HG03135 (cell line): Measurements from ENCODE around the gene KLHL29.

Experiments used
- ATAC-seq: cut with Tn5 transposase; IDR thresholded peaks from one replicate; pipeline ENCODE4 v1.9.1; 2021; ENCODE audit warnings: mild to moderate bottlenecking, moderate library complexity; ENCODE audit not compliant: unreplicated experiment

KLHL29 gene

DNA sequence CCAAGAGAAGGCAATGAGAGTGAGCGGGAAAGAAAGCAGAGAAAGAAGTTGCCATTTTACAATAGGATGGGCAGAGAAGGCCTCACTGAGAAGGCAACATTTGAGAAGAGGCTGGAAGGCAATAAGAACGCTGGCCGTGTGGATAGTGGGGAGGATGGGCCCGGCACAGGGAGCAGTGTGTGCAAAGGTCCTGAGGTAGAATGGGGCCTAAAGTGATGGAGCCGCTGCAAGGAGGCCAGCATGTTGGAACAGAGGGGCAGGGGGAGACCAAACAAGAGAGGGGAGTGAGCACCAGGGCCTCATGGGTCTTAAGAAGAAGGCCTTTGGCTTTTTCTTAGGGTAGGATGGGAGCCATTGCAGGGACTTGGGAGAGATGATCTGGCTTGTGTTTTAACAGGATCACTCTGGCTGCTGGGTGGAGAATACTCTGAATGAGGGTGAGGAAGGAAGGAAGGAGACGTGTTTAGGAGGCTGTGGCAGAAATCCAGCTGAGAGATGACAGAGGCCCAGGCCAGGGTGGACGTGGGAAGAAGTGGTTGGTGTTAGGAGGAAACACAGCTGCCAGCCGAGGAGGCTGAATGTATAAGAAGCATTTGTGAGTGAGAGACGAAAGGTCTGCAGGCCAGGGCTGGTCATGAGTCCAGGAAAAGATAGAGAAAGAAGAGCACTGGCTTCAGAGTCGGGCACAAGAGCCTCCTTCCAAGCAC, 159.8 kb downstream of the KLHL29 start:
- ATAC-seq: no peak

DNA sequence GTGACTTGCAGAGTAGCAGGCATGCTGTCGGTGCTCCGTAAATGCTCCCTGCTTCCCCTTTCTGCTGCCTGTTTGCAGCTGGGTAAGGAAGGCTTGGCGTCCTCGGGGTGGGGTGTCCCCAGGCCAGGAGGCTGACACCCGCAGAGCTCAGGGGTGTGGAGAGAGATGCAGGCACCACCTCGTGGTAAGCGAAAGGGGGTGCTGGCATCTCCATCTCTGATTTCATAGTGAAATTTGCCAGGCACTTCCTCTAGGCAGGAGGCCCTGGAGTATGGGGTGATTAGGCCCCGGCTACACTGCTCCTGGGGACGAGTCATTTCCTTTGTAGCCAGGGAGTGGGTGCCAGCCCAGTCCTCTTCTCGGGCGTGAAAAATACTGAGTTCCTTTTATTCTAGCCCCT, 160.4 kb downstream of the KLHL29 start:
- ATAC-seq: no peak

DNA sequence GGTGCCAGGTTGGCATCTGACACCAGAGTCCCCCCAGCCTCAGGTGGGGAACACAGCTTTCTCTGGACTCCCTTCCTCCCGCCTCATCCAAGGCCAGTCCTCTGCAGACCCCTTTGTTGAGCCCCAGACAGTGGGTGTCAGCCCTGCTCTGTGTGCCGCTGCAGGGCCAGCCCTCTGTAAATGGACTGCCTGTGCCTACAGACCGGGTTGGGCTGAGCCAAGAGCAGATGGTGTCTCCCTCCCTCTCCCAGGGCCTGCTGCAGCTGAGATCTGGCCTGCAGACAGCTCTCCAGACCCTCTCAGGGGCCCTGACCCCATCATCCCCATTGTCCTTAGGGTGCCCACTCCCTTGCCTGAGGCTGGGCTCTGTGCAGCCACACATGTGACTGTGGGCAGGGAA, 160.8 kb downstream of the KLHL29 start:
- ATAC-seq: no peak

DNA sequence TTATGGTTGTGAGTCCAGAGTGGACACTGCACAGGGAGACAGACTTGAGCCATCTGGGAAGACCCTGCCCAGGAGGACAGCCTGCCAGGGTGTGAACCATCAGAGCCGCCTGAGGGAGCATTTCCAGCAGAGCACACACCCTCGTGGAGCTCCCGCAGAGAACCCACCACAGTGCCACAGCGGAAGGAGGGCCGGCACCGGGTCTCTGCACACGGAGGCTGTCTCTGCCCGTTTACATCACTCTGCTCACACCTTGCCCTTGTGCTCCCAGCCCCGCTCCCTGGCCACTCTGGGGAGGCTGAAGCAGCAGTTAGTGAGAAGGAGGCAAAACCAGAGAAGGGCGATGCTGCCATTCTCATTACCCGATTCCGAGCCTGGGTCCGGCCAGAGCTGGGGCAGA, 161.9 kb downstream of the KLHL29 start:
- ATAC-seq: no peak

DNA sequence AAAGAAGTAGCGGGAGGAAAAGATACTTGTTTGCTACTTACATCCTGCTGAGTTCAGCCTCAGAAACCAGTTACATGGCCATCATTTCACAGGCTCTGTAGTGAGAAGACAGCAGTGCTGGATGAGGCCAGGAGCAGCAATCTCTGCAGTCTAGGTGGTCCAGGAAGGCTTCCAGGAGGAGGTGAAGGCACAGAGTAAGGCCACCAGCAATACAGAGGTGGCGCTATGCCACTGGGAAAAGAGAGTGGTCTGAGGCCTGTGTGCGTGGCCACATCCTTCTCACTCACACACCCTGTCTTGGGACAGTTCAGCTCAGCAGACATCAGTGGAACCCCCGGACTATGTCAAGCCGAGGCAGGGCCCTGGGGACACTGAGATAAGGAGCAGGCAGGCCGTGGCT, 162.7 kb downstream of the KLHL29 start:
- ATAC-seq: no peak

DNA sequence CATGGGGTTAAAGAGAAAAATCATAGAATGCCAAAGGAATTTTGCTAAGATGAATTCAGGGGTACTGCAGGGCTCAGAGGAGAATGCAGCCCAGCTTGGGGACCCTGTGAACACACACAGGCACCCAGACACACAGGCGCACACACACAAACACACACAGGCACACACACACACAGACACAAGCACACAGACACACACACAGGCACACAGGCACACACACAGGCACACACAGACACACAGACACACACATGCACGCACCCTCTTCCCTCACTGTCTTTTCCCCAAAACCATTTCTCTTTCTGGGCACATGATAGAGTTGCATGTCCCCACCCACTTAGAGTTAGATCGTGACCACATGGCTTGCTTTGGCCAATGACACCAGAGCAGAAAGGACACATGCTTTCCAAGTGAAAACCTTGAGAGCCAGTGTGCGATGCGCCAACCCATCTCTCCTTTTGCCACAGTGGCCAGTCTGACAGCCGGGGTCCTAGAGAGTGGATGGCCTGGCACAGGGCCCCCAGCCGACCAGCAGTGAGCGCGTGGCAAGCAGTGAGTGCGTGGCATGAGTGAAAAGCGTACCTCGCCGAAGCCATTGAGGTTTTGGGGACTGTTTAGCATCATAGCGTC, 163.3 kb downstream of the KLHL29 start:
- no peak for ATAC-seq

DNA sequence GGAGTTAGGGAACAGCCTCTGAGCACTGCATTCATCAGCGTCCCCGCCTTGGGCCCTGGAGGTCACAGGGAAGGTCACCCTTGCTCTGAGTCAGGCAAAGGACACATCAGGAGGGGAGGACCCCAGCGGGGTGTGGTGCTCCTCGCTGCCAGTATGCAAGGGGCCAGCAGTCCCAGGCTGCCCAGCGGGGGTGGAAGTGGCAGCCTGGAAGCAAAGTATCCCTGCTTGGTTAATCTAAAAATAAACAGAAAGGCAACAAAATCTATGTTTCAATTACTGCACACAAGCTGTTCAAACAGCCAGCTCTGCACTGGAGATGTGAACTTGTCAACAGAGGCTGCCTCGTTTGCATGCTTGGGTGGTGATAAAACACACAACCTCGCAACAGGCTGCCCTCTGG, 164.1 kb downstream of the KLHL29 start:
- ATAC-seq: no peak

DNA sequence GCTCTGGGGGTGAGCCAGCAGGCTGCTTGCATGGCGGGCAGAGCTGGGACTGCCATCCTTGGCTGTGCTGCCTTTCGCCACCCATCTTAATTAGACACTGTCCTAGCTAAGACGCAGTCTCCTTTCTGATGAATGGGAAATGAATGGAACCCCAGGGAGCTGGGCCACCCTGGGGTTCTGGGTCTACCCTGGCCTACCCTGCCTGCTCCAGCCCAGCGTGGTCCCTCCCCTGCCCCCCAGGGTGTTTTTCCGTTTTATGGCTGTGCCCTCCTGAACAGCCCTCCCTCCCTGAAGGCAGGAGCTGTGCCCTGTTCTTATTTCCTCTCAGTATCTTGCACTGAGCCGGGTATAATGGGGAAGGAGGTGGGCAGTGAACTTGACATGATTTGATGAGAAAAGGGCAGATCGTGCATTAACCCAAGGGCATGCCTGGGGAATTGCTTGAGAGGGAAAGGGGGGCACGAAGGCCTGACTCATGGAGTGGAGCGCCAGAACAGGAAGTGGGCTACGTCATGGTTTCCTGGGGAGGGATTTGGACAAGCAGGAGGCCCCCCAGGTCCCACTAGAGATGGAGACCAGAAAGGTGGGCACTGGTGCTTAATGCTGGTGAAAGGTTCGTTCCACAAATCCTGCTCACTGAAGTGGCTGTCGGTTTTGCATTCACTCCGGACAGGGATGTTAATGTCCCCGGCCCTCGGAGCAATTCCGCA, 165.0 kb downstream of the KLHL29 start:
- ATAC-seq: no peak

DNA sequence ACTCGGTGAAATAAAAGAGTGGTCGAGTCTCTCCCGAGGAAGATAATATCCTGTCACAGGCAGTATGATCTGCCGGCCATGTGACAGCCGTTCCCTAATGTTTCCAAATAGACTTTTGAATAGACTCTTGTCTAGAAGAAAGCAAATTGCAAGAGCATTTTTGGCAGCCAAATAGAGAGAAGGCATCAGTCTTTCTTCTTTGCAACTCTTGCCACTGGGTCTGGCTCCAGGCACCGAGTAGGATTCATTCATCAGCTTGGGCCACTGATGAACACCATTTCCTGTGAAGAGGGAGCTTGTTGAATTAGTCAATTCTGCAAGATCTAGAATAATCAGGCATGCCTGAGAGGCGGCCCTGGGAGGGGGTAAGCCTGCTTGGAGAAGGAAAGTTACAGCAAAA, 165.6 kb downstream of the KLHL29 start:
- no peak for ATAC-seq

DNA sequence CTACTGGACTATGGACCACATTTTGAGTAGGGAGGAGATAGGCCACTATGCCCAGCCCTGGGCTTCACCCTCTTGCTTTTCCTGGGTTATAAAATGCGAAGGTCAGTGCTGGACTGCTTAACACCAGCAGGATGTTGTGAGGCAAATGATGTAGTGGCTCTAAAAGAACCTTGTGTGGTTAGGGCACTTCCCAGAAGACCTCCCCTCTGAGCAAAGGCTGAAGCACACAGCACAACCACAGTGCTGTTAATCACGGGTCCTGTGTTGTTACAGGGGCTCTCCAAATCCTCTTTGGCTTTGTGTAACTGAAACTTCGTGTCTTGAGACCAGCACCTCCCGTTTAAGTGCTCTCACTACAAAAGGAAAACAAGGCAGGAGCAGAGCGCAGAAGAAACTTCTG, 166.9 kb downstream of the KLHL29 start:
- ATAC-seq: no peak

DNA sequence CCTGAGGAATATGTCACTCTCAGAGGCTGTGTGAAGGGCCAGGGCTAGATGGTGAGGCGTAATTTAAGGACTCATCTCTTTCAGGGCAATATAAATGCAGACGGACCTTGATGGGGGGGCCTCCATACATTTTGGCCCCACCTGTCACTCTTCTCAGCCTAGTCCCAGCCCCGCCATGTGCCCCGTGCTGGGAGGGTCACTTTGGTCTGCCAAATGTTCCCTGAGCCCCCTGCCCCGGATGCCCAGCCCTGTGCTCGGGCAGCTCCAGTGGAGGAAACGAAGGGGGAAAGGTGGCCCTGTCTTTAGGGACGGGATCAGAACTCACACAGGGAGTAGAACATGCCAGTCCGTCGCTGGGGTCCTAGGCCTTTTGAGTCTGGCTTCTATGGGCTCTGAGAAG, 168.6 kb downstream of the KLHL29 start:
- ATAC-seq: no peak

DNA sequence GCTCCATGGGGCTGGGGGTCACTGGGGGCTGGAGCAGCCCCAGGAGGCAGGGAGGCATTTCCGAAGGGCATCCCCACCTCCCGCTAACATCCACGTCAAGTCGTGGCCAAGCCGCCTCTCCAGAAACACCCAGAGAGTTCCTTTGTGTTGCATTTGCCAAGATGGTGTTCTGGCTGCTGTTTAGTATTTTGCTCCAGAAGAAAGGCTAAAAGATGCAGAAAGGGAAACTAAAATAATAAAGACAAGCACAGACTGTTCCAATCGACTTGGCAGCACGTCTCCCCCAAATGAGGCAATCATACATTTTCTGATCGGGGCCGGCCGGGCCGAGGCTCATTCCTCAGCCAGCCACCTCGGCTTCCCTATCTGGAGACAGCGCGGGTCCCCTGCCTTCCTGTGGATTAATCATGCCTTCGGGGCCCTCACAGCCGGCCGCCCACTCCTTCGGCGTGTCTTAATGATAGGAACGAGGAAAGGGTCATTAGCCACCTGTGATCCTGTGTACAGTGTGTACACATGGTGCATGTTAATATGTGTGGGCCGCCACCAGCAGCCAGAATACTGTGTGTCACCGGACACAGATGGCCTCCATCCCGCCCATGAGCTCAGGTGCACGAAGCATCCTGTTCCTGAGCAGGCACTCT, 169.2 kb downstream of the KLHL29 start:
- ATAC-seq: no peak

DNA sequence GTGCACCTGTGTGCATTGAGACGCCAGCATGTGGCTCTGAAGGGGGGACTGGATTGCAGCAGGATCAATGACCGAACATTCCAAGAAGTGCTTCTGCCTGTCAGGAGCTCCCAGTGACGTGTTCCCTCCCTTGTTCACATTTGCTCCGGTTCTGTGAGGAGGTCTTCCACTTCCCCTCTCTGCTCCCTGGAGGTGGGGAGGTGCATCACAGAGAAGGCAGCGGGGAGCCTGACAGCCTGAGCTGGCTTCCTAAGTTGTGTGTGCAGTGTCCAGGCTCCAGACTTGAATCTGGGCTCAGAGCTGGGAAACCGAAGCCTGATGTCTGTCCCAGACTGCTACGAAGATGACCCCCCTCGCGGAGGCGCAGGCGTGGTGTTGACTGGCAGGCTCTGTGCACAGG, 171.0 kb downstream of the KLHL29 start:
- no peak for ATAC-seq

DNA sequence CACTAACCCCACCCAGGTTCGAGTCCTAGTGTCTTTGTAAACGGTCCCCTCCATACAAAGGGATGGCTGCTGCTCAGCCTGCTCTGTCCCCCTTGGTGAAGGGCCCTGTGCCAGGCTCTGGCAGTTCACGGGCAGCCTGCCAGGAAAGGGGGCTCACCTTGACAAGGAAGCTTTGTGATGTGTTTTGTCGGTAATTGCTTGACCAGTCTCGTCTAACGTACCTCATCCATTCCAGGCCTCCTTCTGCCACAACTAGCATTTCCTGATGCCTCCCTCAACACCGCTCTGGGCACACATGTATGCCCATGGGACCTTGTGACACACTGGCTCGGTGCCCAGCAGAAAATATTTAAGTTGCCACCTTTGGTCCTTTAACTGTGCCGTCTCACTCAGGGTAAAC, 171.9 kb downstream of the KLHL29 start:
- ATAC-seq: no peak

DNA sequence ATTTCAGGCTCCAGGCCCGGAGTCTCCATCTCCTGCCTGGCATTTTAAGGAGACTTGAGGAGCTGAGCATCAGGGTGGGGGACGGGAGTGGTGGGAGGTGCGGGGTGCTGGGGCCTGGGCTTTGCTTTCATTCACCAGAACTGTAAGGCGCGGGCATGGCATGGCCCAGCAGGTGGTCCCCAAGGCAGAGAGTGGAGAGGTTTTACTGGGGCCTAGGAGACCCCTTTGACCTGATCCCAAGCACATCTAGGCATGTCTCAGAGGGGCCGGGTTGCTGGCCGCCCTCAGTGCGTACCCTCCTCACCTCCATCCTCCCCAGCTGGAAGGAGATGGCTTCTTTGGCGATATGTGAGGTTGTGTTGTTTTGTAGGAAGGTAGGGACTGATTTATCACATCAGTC, 172.5 kb downstream of the KLHL29 start:
- no peak for ATAC-seq

DNA sequence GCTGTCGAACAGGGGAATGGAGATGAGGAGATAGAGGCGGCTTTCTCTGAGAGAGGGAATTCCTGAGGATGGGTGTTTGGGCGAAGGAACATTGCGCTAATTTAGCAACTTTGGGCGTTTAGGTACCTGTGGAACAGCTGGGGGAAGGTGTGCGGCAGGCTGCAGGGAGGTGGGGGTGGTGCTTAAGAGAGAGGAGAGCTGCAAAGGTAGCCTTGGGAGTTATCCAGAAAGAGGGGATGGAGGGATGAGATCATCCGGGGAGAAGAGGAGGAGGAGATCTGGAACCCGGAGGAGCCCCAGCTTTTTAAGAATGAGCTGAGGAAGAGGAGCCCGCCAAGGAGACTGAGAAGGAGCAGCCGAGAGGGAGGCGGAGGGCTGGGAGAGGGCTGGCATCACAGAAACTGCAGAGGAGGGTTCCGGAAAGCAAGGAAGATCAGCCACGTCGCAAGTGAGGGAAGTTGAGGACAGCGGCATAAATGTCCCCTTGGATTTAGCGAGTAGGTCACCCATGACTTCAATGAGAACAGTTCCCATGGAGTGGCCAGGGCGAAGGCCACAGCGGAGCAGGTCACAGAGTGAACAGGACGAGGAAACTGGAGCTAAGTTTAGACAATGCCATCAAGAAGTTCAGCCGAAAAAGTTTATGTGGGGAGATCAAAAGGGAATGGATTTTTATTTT, 174.7 kb downstream of the KLHL29 start:
- no peak for ATAC-seq

DNA sequence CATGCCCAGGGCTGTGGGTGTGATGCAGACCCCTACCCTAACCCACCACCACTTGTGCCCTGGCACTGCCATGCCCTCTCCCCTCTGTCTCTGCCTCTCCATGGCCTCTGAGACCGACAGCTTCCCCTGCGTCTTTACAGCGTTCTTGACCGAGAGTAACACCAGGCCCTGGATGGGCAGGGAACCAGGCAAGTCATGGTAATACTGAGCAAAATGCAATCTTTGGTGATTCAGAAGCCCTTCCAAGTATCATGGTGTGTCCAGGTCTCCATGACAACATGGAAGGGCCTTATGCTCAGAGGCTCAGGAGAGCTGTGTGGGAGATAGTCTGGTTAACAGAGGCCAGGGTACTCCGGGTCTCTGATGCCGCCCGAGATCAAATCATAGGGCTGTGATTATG, 176.1 kb downstream of the KLHL29 start:
- ATAC-seq: no peak

DNA sequence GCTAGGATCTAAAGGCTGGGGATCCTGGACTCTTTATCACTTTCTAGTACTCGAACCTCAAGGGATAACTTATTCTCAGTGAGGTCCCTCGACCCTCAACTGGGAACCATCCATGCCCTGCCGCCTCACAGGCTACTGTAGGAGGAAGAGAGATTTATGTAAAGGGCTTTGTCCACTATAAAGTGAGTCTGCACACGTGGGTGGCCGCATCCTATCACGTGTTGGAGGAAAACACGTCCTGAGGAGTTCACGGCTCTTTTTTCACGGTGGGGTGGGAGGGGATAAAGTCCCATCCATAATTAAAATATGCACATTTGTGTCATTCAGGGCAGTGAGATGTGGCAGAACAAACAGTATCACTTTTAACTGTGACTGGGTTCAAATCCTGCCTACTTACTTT, 176.6 kb downstream of the KLHL29 start:
- ATAC-seq: no peak

DNA sequence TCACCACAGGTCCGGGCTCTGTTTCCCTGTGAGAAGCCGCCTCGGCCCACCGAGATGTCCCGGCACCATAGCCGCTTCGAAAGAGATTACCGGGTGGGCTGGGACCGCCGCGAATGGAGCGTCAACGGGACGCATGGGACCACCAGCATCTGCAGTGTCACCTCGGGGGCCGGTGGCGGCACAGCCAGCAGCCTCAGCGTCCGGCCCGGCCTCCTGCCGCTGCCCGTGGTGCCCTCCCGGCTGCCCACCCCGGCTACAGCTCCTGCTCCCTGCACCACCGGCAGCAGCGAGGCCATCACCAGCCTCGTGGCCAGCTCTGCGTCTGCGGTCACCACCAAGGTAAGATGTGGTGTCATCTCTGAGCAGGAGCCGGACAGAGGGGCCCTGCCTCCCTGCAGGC, 177.2 kb downstream of the KLHL29 start:
- no peak for ATAC-seq

DNA sequence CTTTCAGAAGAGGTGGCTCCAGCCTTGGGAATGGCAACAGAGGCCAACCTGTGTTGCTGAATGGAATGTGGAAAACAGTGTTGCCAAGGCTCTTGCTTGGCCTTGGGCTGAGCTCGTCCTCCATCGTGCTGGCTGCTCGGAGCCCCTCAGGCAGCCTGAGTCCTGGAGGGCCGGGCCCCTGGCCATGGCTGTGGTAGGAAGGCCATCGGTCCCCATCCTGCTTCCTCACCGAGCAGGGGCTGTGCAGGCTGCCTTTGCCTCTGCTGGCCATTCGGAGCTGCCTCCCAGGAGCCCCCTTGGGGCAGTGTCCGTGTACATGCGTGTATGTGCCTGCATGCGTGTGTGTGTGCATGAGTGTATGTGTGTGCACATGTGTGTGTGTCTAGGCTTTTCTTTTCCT, 178.2 kb downstream of the KLHL29 start:
- ATAC-seq: no peak
